Liver (tissue), 9 donors: ENCODE measurements around the gene GRPEL2. TPM values are rescaled to one million over a fixed set of nuclear protein-coding genes. Genes with fewer than 3 reads are reported as not detected.

ENCODE experiments used
- DNase-seq: peaks from one replicate; pipeline ENCODE4 v3.0.0-alpha.2; 2017; ENCODE audit warnings: low spot score
- H3K27ac ChIP-seq, 2 donors: one replicate each; pipeline ENCODE4 v1.7.0; 2013; ENCODE audit warnings: inconsistent platforms in 2 of 2, low read length in 2 of 2, control low read depth in 1 of 2, low read depth in 1 of 2, mild to moderate bottlenecking in 1 of 2
- H3K27me3 ChIP-seq, 4 donors: one replicate each; pipeline versions ENCODE4 v1.6.1 to v1.7.0; 2013; ENCODE audit warnings: low read length in 3 of 4, inconsistent platforms in 1 of 4, mild to moderate bottlenecking in 1 of 4, moderate library complexity in 1 of 4; ENCODE audit not compliant: control insufficient read depth in 4 of 4, insufficient read depth in 4 of 4
- H3K36me3 ChIP-seq, 4 donors: one replicate each; pipeline versions ENCODE4 v1.6.1 to v1.7.0; 2013; ENCODE audit warnings: low read length in 3 of 4, mild to moderate bottlenecking in 3 of 4, low read depth in 1 of 4, moderate library complexity in 1 of 4; ENCODE audit not compliant: control insufficient read depth in 4 of 4, insufficient read depth in 3 of 4
- H3K4me1 ChIP-seq, 4 donors: one replicate each; pipeline versions ENCODE4 v1.6.1 to v1.7.0; 2013; ENCODE audit warnings: low read length in 3 of 4, mild to moderate bottlenecking in 3 of 4, moderate library complexity in 1 of 4; ENCODE audit not compliant: control insufficient read depth in 4 of 4, insufficient read depth in 4 of 4
- H3K4me3 ChIP-seq, 3 donors: one replicate each; pipeline versions ENCODE4 v1.6.1 to v1.7.0; 2013; ENCODE audit warnings: low read length in 3 of 3, control low read depth in 1 of 3, low read depth in 1 of 3, mild to moderate bottlenecking in 1 of 3
- H3K9ac ChIP-seq, 2 donors: one replicate each; pipeline ENCODE4 v1.7.0; 2013; ENCODE audit warnings: low read length in 2 of 2, mild to moderate bottlenecking in 2 of 2, moderate library complexity in 2 of 2, control low read depth in 1 of 2, low read depth in 1 of 2
- H3K9me3 ChIP-seq, 4 donors: one replicate each; pipeline versions ENCODE4 v1.6.1 to v1.7.0; 2013; ENCODE audit warnings: low read length in 3 of 4; ENCODE audit not compliant: control insufficient read depth in 4 of 4
- EGR1 ChIP-seq, 2 donors: IDR thresholded peaks; 2 replicates each; pipeline ENCODE4 v1.6.1; 2016 to 2018; ENCODE audit warnings: antibody characterized with exemption in 2 of 2, low read depth in 2 of 2
- FOXA1 ChIP-seq: IDR thresholded peaks from 2 replicates; pipeline ENCODE4 v1.6.1; 2016; ENCODE audit warnings: antibody characterized with exemption
- FOXA2 ChIP-seq: IDR thresholded peaks from 2 replicates; pipeline ENCODE4 v1.6.1; 2016; ENCODE audit warnings: antibody characterized with exemption
- GABPA ChIP-seq, 2 donors: IDR thresholded peaks in 1 of 2; conservative IDR thresholded peaks in 1 of 2; 2 replicates each; pipeline ENCODE4 v1.6.1; 2016; ENCODE audit warnings: antibody characterized with exemption in 2 of 2, mild to moderate bottlenecking in 1 of 2, moderate library complexity in 1 of 2
- HNF4G ChIP-seq: IDR thresholded peaks from 2 replicates; pipeline ENCODE4 v1.6.1; 2016; ENCODE audit warnings: antibody characterized with exemption
- JUND ChIP-seq, 2 donors: IDR thresholded peaks; 2 replicates each; pipeline ENCODE4 v1.6.1; 2016; ENCODE audit warnings: antibody characterized with exemption in 2 of 2
- SP1 ChIP-seq: IDR thresholded peaks from 2 replicates; pipeline ENCODE4 v1.6.1; 2018; ENCODE audit warnings: antibody characterized with exemption, mild to moderate bottlenecking
- TAF1 ChIP-seq: conservative IDR thresholded peaks from 2 replicates; pipeline ENCODE4 v1.6.1; 2016; ENCODE audit warnings: antibody characterized with exemption, mild to moderate bottlenecking
- YY1 ChIP-seq: IDR thresholded peaks from 2 replicates; pipeline ENCODE4 v1.6.1; 2016; ENCODE audit warnings: antibody characterized with exemption, mild to moderate bottlenecking
- WGBS: extraction: QIAGEN DNeasy Blood & Tissue Kit; methylation state at CpG from one replicate; pipeline ENCODE4 v1.1.7; 2013; 5-methylcytosine and 5-hydroxymethylcytosine counted together
- polyA plus RNA-seq, 2 donors: library from polyadenylated mRNA; stranded (reverse) in 1 of 2; unstranded in 1 of 2; fragments of 200-250 nt in 1 of 2; fragments of >200 nt in 1 of 2; fragmentation: Nextera tagmentation in 1 of 2; extraction: Ambion mirVana in 1 of 2; gene quantifications; one replicate each; pipeline versions ENCODE4 v1.2.1 to v1.2.3, GENCODE V29; 2013 to 2015
- total RNA-seq, 2 donors: library from RNA; depleted of rRNA; stranded (reverse); fragments of >200 nt; gene quantifications; one replicate each; pipeline ENCODE4 v1.2.3, GENCODE V29; 2014
- TF ChIP-seq, protein P1 (sequence below): IDR thresholded peaks from 2 replicates; pipeline ENCODE4 v1.6.1; 2016; ENCODE audit warnings: antibody characterized with exemption, mild to moderate bottlenecking
- TF ChIP-seq, protein P2 (sequence below): IDR thresholded peaks from 2 replicates; pipeline ENCODE4 v1.6.1; 2016; ENCODE audit warnings: antibody characterized with exemption
- TF ChIP-seq, protein P3 (sequence below): fragments of 150-350 bp; IDR thresholded peaks from 2 replicates; pipeline ENCODE4 v1.5.1; 2017; ENCODE audit warnings: improper control_type of control experiment, low read depth, low read length; ENCODE audit not compliant: missing input control
- TF ChIP-seq, protein P4 (sequence below): IDR thresholded peaks from 2 replicates; pipeline ENCODE4 v1.6.1; 2016; ENCODE audit warnings: antibody characterized with exemption
- donor health status: healthy.
- donor health status: healthy.
- donor health status: healthy.
- donor health status: healthy.
- donor health status: healthy.

GRPEL2 gene
- total and polyA plus RNA-seq, 4 donors: 2.5 to 9.5 (median 4.8) TPM

DNA sequence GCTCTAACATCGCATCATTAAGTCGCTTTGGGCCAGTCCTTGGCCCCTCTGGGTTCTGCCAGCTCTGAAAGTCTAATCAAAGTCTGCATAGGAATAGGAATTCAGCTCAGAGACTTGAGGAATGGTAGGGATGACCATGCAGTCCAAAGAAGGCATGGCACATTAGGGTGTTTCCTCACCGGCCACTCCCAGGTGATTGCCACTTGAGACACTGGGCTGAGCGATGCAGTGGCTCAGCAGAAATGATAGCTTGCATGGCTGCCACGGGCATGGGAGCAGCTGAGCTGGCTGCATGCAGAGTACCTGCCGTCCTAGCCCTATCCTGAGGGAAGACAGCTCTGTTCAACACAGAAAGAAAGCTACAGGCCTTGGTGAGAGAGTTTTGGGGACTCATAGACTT is 44.9 kb upstream of the GRPEL2 start:
- no peak for DNase-seq
- H3K9ac ChIP-seq: no peak overlapping the region
- no peaks in the 10 kb centered on the region for H3K9me3 ChIP-seq
- H3K36me3 ChIP-seq: no peaks in the 10 kb centered on the region
- no peak overlapping the region for H3K27ac ChIP-seq
- TF ChIP-seq FOXA2 (no peak), TAF1 (no peak)
- TF ChIP-seq, protein P1, sequence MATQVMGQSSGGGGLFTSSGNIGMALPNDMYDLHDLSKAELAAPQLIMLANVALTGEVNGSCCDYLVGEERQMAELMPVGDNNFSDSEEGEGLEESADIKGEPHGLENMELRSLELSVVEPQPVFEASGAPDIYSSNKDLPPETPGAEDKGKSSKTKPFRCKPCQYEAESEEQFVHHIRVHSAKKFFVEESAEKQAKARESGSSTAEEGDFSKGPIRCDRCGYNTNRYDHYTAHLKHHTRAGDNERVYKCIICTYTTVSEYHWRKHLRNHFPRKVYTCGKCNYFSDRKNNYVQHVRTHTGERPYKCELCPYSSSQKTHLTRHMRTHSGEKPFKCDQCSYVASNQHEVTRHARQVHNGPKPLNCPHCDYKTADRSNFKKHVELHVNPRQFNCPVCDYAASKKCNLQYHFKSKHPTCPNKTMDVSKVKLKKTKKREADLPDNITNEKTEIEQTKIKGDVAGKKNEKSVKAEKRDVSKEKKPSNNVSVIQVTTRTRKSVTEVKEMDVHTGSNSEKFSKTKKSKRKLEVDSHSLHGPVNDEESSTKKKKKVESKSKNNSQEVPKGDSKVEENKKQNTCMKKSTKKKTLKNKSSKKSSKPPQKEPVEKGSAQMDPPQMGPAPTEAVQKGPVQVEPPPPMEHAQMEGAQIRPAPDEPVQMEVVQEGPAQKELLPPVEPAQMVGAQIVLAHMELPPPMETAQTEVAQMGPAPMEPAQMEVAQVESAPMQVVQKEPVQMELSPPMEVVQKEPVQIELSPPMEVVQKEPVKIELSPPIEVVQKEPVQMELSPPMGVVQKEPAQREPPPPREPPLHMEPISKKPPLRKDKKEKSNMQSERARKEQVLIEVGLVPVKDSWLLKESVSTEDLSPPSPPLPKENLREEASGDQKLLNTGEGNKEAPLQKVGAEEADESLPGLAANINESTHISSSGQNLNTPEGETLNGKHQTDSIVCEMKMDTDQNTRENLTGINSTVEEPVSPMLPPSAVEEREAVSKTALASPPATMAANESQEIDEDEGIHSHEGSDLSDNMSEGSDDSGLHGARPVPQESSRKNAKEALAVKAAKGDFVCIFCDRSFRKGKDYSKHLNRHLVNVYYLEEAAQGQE: no peak
- H3K27me3 ChIP-seq: no peaks in the 10 kb centered on the region
- WGBS: 92% methylated on average over 6 of the region's 6 CpGs
- no peak overlapping the region for H3K4me3 ChIP-seq
- H3K4me1 ChIP-seq: peaks cover 0 to 5% (median 2%) of the 10 kb centered on the region in 4 donors

DNA sequence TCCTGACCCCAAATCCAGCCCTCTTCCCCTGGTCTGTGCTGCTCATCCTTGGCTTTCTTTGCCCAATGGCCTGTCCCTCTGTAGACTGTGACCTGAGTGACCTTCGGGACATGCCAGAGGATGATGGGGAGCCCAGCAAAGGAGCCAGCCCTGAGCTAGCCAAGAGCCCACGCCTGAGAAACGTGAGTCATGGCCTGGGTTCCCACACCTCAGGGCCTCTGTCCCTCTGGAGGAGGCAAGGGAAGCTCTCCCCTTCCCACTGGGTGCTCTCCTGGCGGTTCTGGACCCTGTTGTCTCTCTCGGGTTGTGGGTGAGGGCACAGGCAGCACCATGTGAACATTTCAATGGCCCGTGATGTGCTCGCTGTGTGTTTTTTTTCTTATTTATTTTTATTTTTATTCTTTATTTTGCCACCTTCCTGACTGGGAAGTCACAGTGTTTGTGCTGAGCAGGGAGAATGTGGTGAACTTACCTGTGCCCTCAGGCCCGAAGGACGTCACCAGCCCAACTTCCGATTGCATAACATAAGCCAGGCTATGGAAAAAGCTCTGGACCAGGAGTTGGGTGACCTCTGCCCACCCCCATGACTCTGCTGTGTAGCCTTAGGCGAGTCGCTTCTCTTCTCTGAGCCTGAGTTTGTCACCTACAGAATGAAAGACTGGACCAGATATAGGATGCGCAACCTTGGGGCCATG is 44.1 kb upstream of the GRPEL2 start:
- DNase-seq: no peak
- Histone ChIP-seq H3K27ac (no peak overlapping the region), H3K36me3 (no peaks in the 10 kb centered on the region), H3K9me3 (no peaks in the 10 kb centered on the region), H3K4me3 (no peak overlapping the region), H3K9ac (no peak overlapping the region), H3K27me3 (no peaks in the 10 kb centered on the region), H3K4me1 (peaks cover 0 to 5% (median 2%) of the 10 kb centered on the region in 4 donors)
- WGBS: 89% methylated on average over 13 of the region's 13 CpGs
- TF ChIP-seq FOXA1 (no peak), FOXA2 (no peak)
- TF ChIP-seq, protein P2, sequence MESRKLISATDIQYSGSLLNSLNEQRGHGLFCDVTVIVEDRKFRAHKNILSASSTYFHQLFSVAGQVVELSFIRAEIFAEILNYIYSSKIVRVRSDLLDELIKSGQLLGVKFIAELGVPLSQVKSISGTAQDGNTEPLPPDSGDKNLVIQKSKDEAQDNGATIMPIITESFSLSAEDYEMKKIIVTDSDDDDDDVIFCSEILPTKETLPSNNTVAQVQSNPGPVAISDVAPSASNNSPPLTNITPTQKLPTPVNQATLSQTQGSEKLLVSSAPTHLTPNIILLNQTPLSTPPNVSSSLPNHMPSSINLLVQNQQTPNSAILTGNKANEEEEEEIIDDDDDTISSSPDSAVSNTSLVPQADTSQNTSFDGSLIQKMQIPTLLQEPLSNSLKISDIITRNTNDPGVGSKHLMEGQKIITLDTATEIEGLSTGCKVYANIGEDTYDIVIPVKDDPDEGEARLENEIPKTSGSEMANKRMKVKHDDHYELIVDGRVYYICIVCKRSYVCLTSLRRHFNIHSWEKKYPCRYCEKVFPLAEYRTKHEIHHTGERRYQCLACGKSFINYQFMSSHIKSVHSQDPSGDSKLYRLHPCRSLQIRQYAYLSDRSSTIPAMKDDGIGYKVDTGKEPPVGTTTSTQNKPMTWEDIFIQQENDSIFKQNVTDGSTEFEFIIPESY: no peak
- TF ChIP-seq, protein P3, sequence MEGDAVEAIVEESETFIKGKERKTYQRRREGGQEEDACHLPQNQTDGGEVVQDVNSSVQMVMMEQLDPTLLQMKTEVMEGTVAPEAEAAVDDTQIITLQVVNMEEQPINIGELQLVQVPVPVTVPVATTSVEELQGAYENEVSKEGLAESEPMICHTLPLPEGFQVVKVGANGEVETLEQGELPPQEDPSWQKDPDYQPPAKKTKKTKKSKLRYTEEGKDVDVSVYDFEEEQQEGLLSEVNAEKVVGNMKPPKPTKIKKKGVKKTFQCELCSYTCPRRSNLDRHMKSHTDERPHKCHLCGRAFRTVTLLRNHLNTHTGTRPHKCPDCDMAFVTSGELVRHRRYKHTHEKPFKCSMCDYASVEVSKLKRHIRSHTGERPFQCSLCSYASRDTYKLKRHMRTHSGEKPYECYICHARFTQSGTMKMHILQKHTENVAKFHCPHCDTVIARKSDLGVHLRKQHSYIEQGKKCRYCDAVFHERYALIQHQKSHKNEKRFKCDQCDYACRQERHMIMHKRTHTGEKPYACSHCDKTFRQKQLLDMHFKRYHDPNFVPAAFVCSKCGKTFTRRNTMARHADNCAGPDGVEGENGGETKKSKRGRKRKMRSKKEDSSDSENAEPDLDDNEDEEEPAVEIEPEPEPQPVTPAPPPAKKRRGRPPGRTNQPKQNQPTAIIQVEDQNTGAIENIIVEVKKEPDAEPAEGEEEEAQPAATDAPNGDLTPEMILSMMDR: no peak

DNA sequence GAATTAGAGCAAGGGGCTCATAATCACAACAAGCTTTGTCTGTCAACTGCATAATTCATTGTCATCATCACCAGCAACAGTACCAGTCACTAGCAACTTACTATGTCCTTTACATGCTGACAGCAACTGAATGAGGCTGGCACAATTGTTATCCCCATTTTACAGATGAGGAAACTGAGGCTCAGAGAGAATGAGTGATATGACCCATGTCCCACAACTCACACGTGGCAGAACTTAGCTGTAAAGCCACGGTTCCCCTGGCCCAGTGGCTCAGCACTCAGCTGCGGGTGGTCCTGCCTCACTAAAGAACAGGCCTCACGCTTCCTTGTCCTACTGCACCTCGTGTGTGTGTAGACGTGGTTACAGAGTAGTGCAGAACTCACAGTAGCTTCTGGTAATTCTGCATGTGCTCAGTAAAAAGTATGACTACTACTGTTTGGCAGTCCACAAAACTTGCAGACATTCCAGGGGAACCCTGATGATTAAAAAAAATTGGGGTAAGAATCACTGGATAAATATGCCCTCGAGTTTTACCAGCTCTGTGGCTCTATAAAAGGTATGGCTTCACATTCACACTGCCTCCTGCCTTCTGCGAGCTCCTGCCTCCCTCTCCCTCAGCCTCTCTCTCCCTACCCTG is 43.4 kb upstream of the GRPEL2 start:
- Histone ChIP-seq H3K9me3 (no peaks in the 10 kb centered on the region), H3K27ac (no peak overlapping the region), H3K9ac (no peak overlapping the region), H3K4me1 (peaks cover 0 to 5% (median 2%) of the 10 kb centered on the region in 4 donors), H3K27me3 (no peaks in the 10 kb centered on the region), H3K4me3 (no peak overlapping the region), H3K36me3 (no peaks in the 10 kb centered on the region)
- 87% methylated on average over 8 of the region's 8 CpGs for WGBS
- DNase-seq: no peak
- TF ChIP-seq YY1 (no peak), JUND (IDR thresholded peaks at IDR 0.05) (no peak), FOXA1 (no peak), SP1 (no peak), TAF1 (no peak), HNF4G (no peak), GABPA (IDR thresholded peaks at IDR 0.05 in 1 of 2, conservative IDR thresholded peaks at IDR 0.05 in 1 of 2) (no peak), EGR1 (IDR thresholded peaks at IDR 0.05; ENCODE audit: low read depth in 2 of 2) (no peak)
- TF ChIP-seq, protein P3: no peak
- TF ChIP-seq, protein P2: no peak
- TF ChIP-seq, protein P4, sequence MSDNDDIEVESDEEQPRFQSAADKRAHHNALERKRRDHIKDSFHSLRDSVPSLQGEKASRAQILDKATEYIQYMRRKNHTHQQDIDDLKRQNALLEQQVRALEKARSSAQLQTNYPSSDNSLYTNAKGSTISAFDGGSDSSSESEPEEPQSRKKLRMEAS: no peak
